ENCODE data around the gene CATSPER1.

DNA sequence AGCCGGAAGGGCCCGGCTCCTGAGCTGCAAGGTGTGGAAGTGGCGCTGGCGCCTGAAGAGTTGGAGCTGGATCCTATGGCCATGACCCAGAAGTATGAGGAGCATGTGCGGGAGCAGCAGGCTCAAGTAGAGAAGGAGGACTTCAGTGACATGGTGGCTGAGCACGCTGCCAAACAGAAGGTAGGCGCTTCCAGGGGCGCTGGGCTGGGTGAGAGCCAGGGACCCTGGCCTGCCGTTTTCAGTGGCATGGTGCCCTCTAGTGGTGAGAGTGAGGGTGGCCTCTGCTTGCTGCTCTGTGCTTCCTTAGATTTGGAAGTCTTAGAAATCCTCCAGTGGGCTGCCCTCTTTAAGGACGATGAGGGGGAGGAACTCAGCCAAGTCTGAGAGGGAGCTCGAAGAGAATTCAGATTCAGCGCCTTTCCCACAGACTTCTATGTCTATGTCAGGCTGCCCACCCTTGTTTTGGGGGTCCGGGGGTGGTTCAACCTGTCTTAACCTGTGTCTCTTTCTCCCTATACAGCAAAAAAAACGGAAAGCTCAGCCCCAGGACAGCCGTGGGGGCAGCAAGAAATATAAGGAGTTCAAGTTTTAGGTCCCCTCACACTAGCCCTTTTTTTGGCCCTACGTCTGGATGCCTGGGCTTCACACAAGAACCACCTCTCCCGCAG is 42.0 kb upstream of the CATSPER1 start:
- TF ChIP-seq ELF4 (IDR thresholded peaks at IDR 0.05) (no peak), FOXM1 (IDR thresholded peaks at IDR 0.05; ENCODE audit: borderline replicate concordance) (no peak), SP1 (IDR thresholded peaks at IDR 0.05) (no peak), FOXK2 (IDR thresholded peaks at IDR 0.05) (no peak)

All from HEK293T (cell line).